ENCODE data around the gene SKIC2.

Gene SKIC2

DNA sequence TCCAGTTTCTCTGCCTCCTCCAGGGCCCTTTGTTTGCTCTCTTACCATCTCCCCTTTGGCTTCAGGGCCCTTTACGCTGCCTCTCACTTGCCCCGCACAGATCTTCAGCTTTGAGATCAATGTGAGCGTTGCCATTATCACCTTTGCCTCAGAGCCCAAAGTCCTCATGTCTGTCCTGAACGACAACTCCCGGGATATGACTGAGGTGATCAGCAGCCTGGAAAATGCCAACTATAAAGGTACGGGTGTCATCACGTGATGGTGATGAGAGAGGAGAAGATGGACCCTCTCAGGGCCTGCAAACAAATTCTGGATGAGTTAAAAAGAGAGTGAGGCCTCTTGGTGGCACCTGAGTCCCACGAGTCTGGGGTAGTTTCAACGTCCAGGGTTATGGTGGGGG is 23.2 kb upstream of the SKIC2 start:
- H2AFZ ChIP-seq (ENCODE audit: low read length) = no peak overlapping the region
- H3K4me3 ChIP-seq (ENCODE audit: low read depth, low read length, poor library complexity, severe bottlenecking) = no peak overlapping the region
- H3K9me2 ChIP-seq (ENCODE audit: low read depth, low read length) = no peaks in the 10 kb centered on the region
- no peak overlapping the region for H3K27ac ChIP-seq (ENCODE audit: low read depth, low read length, poor library complexity, severe bottlenecking)
- no peaks in the 10 kb centered on the region for H3K9me3 ChIP-seq (ENCODE audit: low read length)
- H3F3A ChIP-seq (ENCODE audit: insufficient read depth, low read length) = no peaks in the 10 kb centered on the region
- H3K79me2 ChIP-seq (ENCODE audit: insufficient read depth, low read length) = no peaks in the 10 kb centered on the region
- no peaks in the 10 kb centered on the region for H3K4me1 ChIP-seq (ENCODE audit: insufficient read depth, low read length, severe bottlenecking)
- no peak overlapping the region for H3K9ac ChIP-seq (ENCODE audit: low read length)
- no peaks in the 10 kb centered on the region for H4K20me1 ChIP-seq (ENCODE audit: insufficient read depth, low read length)
- TF ChIP-seq EZH2 (IDR thresholded peaks at IDR 0.05; ENCODE audit: borderline replicate concordance, low read length) = no peak
- TF ChIP-seq, protein P1, sequence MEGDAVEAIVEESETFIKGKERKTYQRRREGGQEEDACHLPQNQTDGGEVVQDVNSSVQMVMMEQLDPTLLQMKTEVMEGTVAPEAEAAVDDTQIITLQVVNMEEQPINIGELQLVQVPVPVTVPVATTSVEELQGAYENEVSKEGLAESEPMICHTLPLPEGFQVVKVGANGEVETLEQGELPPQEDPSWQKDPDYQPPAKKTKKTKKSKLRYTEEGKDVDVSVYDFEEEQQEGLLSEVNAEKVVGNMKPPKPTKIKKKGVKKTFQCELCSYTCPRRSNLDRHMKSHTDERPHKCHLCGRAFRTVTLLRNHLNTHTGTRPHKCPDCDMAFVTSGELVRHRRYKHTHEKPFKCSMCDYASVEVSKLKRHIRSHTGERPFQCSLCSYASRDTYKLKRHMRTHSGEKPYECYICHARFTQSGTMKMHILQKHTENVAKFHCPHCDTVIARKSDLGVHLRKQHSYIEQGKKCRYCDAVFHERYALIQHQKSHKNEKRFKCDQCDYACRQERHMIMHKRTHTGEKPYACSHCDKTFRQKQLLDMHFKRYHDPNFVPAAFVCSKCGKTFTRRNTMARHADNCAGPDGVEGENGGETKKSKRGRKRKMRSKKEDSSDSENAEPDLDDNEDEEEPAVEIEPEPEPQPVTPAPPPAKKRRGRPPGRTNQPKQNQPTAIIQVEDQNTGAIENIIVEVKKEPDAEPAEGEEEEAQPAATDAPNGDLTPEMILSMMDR (IDR thresholded peaks at IDR 0.05; ENCODE audit: low read length) = no peak
- H3K4me2 ChIP-seq (ENCODE audit: low read length) = no peak overlapping the region
- no peaks in the 10 kb centered on the region for H3K36me3 ChIP-seq (ENCODE audit: insufficient read depth, low read length)
- H3K27me3 ChIP-seq (ENCODE audit: insufficient read depth, low read length) = no peaks in the 10 kb centered on the region

DNA sequence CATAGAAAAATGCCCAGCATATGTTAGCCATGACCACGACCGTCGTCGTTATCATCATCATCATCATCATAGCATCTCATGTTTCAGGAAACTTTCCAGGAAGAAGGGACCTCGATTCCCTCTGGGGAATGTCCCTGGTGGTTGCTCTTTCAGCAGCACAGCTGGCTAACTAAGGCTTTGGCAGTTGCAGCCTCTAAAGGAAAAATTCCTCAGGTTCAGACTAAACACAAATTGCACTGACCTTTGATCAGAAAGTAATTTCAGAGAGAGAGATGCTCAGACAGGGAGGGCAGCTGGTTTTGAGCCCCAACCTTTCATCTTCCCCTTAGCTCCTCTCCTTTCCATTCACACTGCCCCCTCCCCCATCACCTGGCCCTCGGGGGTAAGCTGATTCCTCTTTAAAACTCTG is 18.7 kb upstream of the SKIC2 start:
- Histone ChIP-seq H3K36me3 (ENCODE audit: insufficient read depth, low read length) (no peaks in the 10 kb centered on the region), H3K4me3 (ENCODE audit: low read depth, low read length, poor library complexity, severe bottlenecking) (no peak overlapping the region), H3K4me2 (ENCODE audit: low read length) (no peak overlapping the region), H3K9me2 (ENCODE audit: low read depth, low read length) (no peaks in the 10 kb centered on the region), H3F3A (ENCODE audit: insufficient read depth, low read length) (no peaks in the 10 kb centered on the region), H3K9me3 (ENCODE audit: low read length) (no peaks in the 10 kb centered on the region), H3K79me2 (ENCODE audit: insufficient read depth, low read length) (no peaks in the 10 kb centered on the region), H3K27me3 (ENCODE audit: insufficient read depth, low read length) (peaks cover 6% of the 10 kb centered on the region), H2AFZ (ENCODE audit: low read length) (no peak overlapping the region), H3K27ac (ENCODE audit: low read depth, low read length, poor library complexity, severe bottlenecking) (no peak overlapping the region), H4K20me1 (ENCODE audit: insufficient read depth, low read length) (no peaks in the 10 kb centered on the region), H3K4me1 (ENCODE audit: insufficient read depth, low read length, severe bottlenecking) (no peaks in the 10 kb centered on the region), H3K9ac (ENCODE audit: low read length) (no peak overlapping the region)
- TF ChIP-seq, protein P1 (IDR thresholded peaks at IDR 0.05; ENCODE audit: low read length) = no peak
- TF ChIP-seq EZH2 (IDR thresholded peaks at IDR 0.05; ENCODE audit: borderline replicate concordance, low read length) = no peak

DNA sequence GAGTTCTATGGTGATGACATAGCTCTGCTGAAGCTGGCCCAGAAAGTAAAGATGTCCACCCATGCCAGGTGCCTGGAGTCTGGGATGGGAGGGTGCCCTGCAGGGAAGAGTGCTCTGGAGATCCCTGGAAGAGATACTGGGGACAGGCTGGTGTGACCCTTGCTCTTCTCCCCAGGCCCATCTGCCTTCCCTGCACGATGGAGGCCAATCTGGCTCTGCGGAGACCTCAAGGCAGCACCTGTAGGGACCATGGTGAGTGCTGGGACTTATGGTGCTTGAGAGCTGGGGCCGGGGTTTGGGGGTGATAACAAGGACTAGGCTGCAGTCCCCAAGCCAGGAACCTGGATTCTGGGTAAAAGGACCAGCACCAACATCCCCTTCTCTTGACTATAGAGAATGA is 15.2 kb upstream of the SKIC2 start:
- TF ChIP-seq EZH2 (IDR thresholded peaks at IDR 0.05; ENCODE audit: borderline replicate concordance, low read length) = no peak
- TF ChIP-seq, protein P1 (IDR thresholded peaks at IDR 0.05; ENCODE audit: low read length) = no peak

More for the DNA sequence above, 15.2 kb upstream of the SKIC2 start:
- H2AFZ ChIP-seq (ENCODE audit: low read length) = no peak overlapping the region
- no peak overlapping the region for H3K4me2 ChIP-seq (ENCODE audit: low read length)
- no peaks in the 10 kb centered on the region for H3K36me3 ChIP-seq (ENCODE audit: insufficient read depth, low read length)
- peaks cover 11% of the 10 kb centered on the region for H3K27me3 ChIP-seq (ENCODE audit: insufficient read depth, low read length)
- H3K4me1 ChIP-seq (ENCODE audit: insufficient read depth, low read length, severe bottlenecking) = no peaks in the 10 kb centered on the region
- no peaks in the 10 kb centered on the region for H3K79me2 ChIP-seq (ENCODE audit: insufficient read depth, low read length)
- H3K9me2 ChIP-seq (ENCODE audit: low read depth, low read length) = no peaks in the 10 kb centered on the region
- H3K9ac ChIP-seq (ENCODE audit: low read length) = no peak overlapping the region
- H3F3A ChIP-seq (ENCODE audit: insufficient read depth, low read length) = no peaks in the 10 kb centered on the region
- H4K20me1 ChIP-seq (ENCODE audit: insufficient read depth, low read length) = no peaks in the 10 kb centered on the region
- H3K9me3 ChIP-seq (ENCODE audit: low read length) = no peaks in the 10 kb centered on the region
- no peak overlapping the region for H3K27ac ChIP-seq (ENCODE audit: low read depth, low read length, poor library complexity, severe bottlenecking)
- no peak overlapping the region for H3K4me3 ChIP-seq (ENCODE audit: low read depth, low read length, poor library complexity, severe bottlenecking)
